Left renal cortex interstitium (tissue), 4 donors: ENCODE data around the gene DHRS9. TPM values are rescaled to one million over a fixed set of nuclear protein-coding genes. Genes with fewer than 3 reads are reported as not detected.
"Not testable (repeated sequence)": the region's sequence is repeated elsewhere in the genome, so short reads cannot be mapped to it uniquely, and the experiment has no call there.

ENCODE experiments used
- DNase-seq, 4 donors: peaks; one replicate each; pipeline ENCODE4 v3.0.0-alpha.2; 2013; ENCODE audit warnings: low read depth in 4 of 4, low spot score in 2 of 4, missing footprints in 1 of 4
- polyA plus RNA-seq, 4 donors: library from polyadenylated mRNA; unstranded; fragments of 120-200 nt; gene quantifications; one replicate each; pipeline ENCODE4 v1.2.1, GENCODE V29; 2013; ENCODE audit not compliant: insufficient read length in 4 of 4

The DHRS9 gene
- polyA plus RNA-seq, 4 donors: 0.14 to 1.8 (median 0.58) TPM

DNA sequence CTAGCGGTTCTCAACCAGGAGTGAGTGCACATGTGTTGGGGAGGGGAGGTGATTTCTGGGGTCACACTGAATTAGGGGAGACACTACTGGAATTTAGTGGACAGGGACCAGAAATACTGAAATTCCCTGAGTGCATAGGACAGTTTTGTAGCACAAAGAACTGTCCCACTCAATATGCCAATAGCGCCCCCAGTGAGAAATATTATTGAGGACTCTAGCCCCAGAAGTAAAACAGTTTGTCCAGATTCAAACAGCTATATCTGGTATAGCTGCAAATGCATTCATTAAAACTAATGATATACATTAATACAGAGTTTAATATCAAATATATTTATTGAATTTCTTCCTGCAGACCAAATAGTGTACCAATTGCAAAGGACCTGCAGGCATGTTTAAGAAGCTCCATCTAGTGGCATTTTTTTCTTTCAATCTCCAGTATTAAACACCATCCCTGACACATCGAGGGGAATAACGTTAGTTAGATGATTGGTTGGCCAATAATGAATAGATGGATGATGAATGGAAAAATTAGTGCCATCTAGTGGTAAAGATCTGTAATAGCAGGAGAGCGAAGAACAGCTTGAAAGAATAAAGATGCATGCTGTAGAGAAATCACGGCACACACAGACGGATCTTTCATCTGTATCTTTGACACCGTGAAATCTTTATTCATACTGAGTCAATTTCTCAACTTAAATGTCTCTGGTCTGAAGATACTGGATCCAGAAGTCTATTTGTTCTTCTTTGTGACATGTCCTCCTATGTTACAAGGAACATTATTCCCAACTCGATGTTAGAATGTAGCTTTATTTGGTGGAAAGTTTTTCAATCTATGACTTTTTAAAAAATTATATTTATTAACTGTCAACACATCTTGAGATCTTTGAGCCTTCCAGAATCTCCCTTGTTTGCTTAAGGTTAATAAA is 62.5 kb downstream of the DHRS9 start:
- peak in 1 of 4 donors; percentile 5 for DNase-seq

DNA sequence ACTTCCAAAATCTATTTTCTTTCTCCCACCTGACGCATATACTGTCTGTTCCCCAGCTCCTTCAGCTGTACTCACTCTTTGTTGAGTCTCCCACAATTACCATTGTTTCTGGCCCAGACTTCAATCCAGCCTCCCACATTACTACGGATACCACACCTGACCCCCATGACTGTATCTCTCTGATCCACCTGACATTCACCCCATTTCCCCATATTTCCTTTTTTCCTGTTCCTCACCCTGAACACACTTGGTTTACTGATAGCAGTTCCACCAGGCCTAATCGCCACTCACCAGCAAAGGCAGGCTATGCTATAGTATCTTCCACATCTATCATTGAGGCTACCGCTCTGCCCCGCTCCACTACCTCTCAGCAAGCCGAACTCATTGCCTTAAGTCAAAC is 64.9 kb downstream of the DHRS9 start:
- DNase-seq: not testable (repeated sequence)

DNA sequence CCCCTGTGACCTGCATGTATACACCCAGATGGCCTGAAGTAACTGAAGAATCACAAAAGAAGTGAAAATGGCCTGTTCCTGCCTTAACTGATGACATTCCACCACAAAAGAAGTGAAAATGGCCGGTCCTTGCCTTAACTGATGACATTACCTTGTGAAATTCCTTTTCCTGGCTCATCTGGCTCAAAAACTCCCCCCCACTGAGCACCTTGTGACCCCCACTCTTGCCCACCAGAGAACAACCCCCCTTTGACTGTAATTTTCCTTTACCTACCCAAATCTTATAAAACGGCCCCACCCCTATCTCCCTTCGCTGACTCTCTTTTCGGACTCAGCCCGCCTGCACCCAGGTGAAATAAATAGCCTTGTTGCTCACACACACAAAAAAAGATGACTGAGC is 67.1 kb downstream of the DHRS9 start:
- DNase-seq: not testable (repeated sequence)

DNA sequence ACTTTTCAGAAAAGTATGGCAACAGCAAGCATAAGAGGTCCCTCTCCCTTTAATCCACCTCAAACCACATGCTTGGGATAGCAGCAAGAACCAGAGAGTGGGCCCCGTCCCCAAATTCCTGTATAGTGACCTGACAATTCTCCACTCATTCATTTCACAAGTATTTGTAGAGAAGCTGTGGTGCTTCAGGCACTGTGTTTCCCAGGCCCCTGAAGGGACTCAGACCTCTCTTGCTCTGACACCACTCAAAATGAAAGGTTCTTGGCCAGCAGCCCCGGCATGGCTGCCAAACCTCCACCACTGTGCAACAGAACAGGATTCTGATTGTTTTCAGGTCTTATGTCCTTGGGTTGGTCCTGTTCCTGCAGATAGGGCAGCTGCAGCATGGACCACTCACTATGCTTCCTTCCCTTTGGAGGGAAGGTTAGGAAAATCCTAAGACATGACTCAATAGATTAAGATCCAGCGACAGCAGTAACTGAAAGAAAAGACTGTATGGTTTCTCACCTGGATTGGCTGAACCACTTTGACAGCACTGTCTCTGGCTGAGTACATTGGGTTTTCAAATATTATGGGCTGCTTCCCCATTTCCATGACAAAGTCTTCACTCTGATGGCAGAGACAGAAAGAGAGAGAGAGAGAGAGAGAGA is 67.6 kb downstream of the DHRS9 start:
- DNase-seq: no peak

DNA sequence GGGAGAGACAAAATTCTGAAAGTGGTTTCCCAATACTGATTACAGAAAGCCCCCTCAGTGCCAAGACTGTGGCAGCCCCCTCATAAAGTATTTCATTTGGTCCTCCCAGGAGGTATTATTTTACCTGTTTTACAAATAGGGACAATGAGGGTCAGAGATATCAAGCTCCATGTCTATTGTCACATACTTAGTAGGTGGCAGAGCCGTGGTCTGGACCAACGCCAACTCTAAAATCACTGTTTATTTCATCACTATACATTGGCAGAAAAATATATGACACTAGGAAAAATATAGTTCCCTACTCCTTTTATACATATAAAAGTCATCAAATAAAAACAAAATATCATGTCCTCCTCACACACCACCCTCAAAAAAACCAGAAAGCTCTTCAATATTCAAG is 68.6 kb downstream of the DHRS9 start:
- no peak for DNase-seq

DNA sequence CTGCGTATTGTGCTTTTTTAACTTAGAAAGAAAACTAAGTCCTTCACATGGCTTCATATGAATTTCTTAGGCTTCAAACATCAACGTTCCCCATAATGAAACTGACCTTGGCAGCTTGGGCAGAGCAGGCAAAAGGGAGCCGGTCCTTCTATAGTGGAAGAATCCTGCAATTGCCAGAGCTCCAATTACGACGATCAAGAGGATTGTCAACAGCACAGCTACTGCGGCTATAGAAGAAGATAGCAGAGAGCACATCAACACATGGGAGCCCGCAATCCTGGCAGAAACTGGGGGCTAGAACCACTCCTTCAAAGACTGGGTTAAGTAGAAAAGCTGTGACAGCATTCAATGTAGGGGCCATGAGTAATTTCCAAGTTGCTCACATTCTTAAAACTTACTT is 69.8 kb downstream of the DHRS9 start:
- DNase-seq: no peak

DNA sequence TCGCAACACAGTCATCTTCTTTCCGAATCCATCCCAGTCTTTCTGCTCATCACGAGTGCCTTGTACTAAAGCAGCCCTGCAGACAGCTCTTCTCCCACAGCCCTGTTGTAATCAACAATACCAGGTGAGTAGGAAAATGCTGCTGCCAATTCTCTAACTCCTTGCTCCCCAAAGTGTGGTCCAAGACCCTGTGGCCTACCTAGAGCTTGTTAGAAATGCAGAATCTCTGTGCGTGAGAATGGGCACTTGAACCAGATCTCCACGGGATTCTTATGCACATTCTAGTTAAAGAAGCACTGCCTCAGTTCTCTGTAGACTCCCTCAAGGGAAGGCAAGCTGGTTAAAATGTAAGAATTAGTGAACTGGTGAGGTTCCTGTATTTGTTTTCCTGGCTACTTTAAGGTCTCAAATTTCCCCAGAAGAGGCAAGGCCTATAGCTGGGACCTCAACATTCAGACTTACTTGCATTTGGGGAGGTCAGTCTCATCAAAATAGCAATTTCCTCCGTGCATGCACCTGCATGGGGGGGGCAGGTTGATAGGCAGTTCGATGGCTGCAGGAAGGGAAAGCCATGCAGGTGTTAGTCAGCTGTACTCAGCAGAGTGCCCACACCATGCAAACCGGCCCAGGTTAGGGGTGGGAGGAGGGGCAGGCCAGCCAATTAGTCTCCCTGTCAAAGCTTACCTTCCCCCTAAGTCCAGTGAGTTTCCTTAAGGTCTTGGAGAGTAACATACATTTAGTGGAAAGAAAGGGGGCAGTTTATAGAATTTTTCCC is 70.8 kb downstream of the DHRS9 start:
- no peak for DNase-seq

DNA sequence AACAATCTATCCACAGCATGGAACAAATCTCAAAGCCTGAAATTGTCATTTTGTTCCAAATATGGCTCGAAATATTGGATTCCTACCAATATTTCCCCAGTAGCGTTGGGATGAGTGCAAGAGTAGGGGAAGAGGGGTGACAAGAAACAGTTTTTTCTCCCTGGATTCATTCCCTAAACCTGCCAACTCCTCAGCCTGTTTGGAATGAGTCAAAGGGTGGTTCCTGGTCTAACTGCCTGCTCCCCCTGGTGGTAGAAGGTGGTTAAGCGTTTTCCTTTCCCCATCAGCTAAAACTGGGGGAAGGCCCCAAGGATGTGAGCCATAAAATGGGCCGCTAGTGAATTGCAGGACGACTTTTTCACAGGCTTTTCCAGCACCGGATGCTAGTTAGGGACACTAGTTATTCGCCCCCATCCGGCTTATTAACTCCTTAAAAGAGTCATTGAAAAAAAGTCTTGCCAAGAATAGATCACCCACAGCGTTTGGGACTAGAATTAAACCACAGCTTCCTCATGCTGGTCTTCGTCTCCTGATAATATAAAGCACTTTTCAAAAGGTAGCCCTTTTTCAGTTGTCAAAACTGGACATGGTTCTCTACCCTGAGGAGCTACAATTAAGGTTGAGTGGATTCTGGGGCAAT is 72.5 kb downstream of the DHRS9 start:
- no peak for DNase-seq

DNA sequence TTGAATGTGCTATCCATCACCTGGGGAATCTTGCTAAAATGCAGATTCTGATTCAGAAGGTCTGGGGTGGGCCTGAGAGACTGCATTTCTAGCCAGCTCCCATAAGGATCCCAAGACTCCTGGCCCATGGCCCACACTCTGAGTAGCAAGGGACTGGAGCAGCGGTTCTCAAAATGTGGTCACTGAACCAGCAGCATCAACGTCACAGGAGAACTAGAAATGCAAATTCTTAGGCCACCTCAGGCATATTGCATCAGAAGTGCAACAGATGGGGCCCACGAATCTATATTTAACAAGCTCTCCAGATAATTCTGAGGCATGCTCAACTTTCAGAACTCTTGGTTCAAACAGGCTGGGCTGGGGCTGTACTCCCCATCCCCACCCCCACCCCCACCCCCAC is 74.6 kb downstream of the DHRS9 start:
- no peak for DNase-seq

Other genes starting within 250 kb of the DHRS9 start
- gene SPC25, start 179.1 kb upstream of the DHRS9 start, polyA plus RNA-seq: 10 to 100 TPM; 15.0 to 19.0 (median 17.7) TPM
- gene G6PC2, start 168.3 kb upstream of the DHRS9 start, polyA plus RNA-seq: under 1 TPM in 3 of 4 donors, not detected in 1; 0.04 to 0.21 (median 0.13) TPM
- under 1 TPM; 0.07 to 0.27 (median 0.13) TPM for gene ABCB11, start 38.2 kb upstream of the DHRS9 start, polyA plus RNA-seq